Activated naive CD8-positive, alpha-beta T cell treated with anti-CD3 and anti-CD28 coated beads for 36 hours (primary cell): ENCODE measurements around the gene TIMM21. TPM values are rescaled to one million over a fixed set of nuclear protein-coding genes. Genes with fewer than 3 reads are reported as not detected.

Experiments used
- DNase-seq: peaks from one replicate; pipeline ENCODE4 v3.0.0; 2021
- H3K27ac Mint-ChIP-seq: one replicate; pipeline ENCODE4 v1.8.0; 2022; ENCODE audit warnings: mild to moderate bottlenecking, moderate library complexity, mixed read lengths
- H3K27me3 Mint-ChIP-seq: one replicate; pipeline ENCODE4 v1.8.0; 2022; ENCODE audit warnings: mild to moderate bottlenecking, mixed read lengths
- H3K36me3 Mint-ChIP-seq: one replicate; pipeline ENCODE4 v1.8.0; 2021; ENCODE audit warnings: mild to moderate bottlenecking, mixed read lengths
- H3K4me1 Mint-ChIP-seq: one replicate; pipeline ENCODE4 v1.8.0; 2021; ENCODE audit warnings: mixed read lengths
- H3K4me3 Mint-ChIP-seq: one replicate; pipeline ENCODE4 v1.8.0; 2022; ENCODE audit warnings: mild to moderate bottlenecking, moderate library complexity, mixed read lengths
- H3K9me3 Mint-ChIP-seq: one replicate; pipeline ENCODE4 v1.8.0; 2022; ENCODE audit warnings: mixed read lengths
- total RNA-seq, 2 experiments: library from RNA; stranded (reverse); gene quantifications; one replicate each; pipeline ENCODE4 v1.2.3, GENCODE V29; 2021

TIMM21 gene
- total RNA-seq, 2 experiments from 2014 or later: 78.1 to 79.0 TPM

- no peak overlapping the region for H3K27ac Mint-ChIP-seq
- no peak for DNase-seq
- H3K36me3 Mint-ChIP-seq: no peaks in the 10 kb centered on the region
- H3K4me1 Mint-ChIP-seq: peaks cover 7% of the 10 kb centered on the region
- H3K4me3 Mint-ChIP-seq: no peak overlapping the region
- peaks cover 4% of the 10 kb centered on the region for H3K27me3 Mint-ChIP-seq
- no peaks in the 10 kb centered on the region for H3K9me3 Mint-ChIP-seq
Measured at GRCh38 chr18:74194691-74195090, 46.4 kb downstream of the TIMM21 start.

GRCh38 chr18:74196220-74197119 is 48.1 kb downstream of the TIMM21 start:
- Mint-ChIP-seq H3K4me3 (peak overlapping the region; percentile 73), H3K4me1 (peaks cover 7% of the 10 kb centered on the region), H3K27ac (peak overlapping the region; percentile 42), H3K36me3 (no peaks in the 10 kb centered on the region), H3K27me3 (peaks cover 4% of the 10 kb centered on the region), H3K9me3 (no peaks in the 10 kb centered on the region)
- DNase-seq: peak; percentile 31

GRCh38 chr18:74197705-74198341 is 49.5 kb downstream of the TIMM21 start:
- no peak overlapping the region for H3K4me3 Mint-ChIP-seq

GRCh38 chr18:74198453-74198852 is 50.1 kb downstream of the TIMM21 start:
- H3K4me3 Mint-ChIP-seq: no peak overlapping the region
- no peak for DNase-seq
- peaks cover 7% of the 10 kb centered on the region for H3K4me1 Mint-ChIP-seq
- peaks cover 4% of the 10 kb centered on the region for H3K27me3 Mint-ChIP-seq
- H3K9me3 Mint-ChIP-seq: no peaks in the 10 kb centered on the region
- H3K27ac Mint-ChIP-seq: no peak overlapping the region
- H3K36me3 Mint-ChIP-seq: no peaks in the 10 kb centered on the region

More at GRCh38 chr18:74197705-74198341, 49.5 kb downstream of the TIMM21 start:
- DNase-seq: no peak
- Mint-ChIP-seq H3K27ac (no peak overlapping the region), H3K36me3 (no peaks in the 10 kb centered on the region), H3K9me3 (no peaks in the 10 kb centered on the region), H3K27me3 (peaks cover 4% of the 10 kb centered on the region), H3K4me1 (peaks cover 7% of the 10 kb centered on the region)

- H3K4me1 Mint-ChIP-seq: peaks cover 8% of the 10 kb centered on the region
- no peak for DNase-seq
- no peaks in the 10 kb centered on the region for H3K27me3 Mint-ChIP-seq
- no peak overlapping the region for H3K4me3 Mint-ChIP-seq
- no peaks in the 10 kb centered on the region for H3K9me3 Mint-ChIP-seq
- H3K27ac Mint-ChIP-seq: no peak overlapping the region
- H3K36me3 Mint-ChIP-seq: no peaks in the 10 kb centered on the region
Measured at GRCh38 chr18:74200780-74201179, 52.5 kb downstream of the TIMM21 start.

- Mint-ChIP-seq H3K4me3 (no peak overlapping the region), H3K27ac (no peak overlapping the region), H3K27me3 (no peaks in the 10 kb centered on the region), H3K36me3 (no peaks in the 10 kb centered on the region), H3K4me1 (peaks cover 3% of the 10 kb centered on the region), H3K9me3 (no peaks in the 10 kb centered on the region)
- no peak for DNase-seq
Measured at GRCh38 chr18:74203811-74204210, 55.5 kb downstream of the TIMM21 start.

- Mint-ChIP-seq H3K4me1 (peaks cover 3% of the 10 kb centered on the region), H3K36me3 (no peaks in the 10 kb centered on the region), H3K27ac (no peak overlapping the region), H3K4me3 (no peak overlapping the region), H3K9me3 (no peaks in the 10 kb centered on the region), H3K27me3 (no peaks in the 10 kb centered on the region)
- DNase-seq: no peak
Measured at GRCh38 chr18:74204526-74205152, 56.3 kb downstream of the TIMM21 start.

Other genes starting within 250 kb of the TIMM21 start
- 1 to 10 TPM; 3.0 to 3.8 TPM for gene FBXO15, start 689 bp upstream of the TIMM21 start, total RNA-seq
- gene CYB5A, start 143.4 kb downstream of the TIMM21 start, total RNA-seq: 10 to 100 TPM; 48.5 to 51.5 TPM
- gene C18orf63, start 167.3 kb downstream of the TIMM21 start, total RNA-seq: not detected